HPDE6-E6E7 (cell line): ENCODE measurements around the gene SPDEF.

ENCODE experiments used
- DNase-seq: peaks from one replicate; pipeline ENCODE4 v3.0.0; 2011; ENCODE audit warnings: missing footprints; ENCODE audit errors: extremely low spot score

Gene SPDEF

DNA sequence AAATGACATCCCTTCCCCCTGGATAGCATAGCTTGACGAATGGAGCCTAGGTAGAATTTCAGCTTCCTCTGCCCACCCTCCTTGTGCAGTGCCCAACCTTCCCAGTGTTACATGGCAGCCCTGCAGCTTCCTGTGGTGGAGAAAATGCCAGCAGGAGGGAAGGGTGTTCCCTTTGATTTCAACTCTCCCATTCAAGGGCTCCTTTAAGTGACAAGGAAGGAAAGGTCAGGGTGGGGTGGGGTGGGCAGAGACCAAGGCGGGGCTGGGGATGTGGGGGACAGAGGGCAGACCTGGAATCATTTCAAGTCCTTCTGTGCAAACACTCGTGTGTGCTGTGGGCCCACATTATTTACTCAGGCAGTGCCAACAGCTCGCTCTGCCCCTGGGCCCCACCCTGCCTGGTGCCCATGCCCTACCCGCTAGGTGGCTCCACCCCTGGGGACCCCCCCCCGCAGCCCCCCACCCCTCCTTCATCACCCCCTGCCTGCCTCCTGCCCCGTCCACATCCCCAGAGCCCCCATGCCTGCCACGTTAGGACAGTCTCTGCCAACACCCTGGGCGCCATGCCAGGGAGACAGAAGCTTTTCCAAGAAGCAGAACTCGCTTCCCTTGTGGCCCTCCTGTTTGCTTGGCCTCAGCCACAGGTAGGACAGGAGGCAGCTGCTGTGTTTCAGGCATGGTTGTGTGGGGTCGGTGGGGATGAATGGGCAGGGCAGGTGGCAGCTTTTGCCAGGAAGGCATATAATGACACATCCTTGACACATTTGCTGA is 9.4 kb downstream of the SPDEF start:
- DNase-seq: no peak

DNA sequence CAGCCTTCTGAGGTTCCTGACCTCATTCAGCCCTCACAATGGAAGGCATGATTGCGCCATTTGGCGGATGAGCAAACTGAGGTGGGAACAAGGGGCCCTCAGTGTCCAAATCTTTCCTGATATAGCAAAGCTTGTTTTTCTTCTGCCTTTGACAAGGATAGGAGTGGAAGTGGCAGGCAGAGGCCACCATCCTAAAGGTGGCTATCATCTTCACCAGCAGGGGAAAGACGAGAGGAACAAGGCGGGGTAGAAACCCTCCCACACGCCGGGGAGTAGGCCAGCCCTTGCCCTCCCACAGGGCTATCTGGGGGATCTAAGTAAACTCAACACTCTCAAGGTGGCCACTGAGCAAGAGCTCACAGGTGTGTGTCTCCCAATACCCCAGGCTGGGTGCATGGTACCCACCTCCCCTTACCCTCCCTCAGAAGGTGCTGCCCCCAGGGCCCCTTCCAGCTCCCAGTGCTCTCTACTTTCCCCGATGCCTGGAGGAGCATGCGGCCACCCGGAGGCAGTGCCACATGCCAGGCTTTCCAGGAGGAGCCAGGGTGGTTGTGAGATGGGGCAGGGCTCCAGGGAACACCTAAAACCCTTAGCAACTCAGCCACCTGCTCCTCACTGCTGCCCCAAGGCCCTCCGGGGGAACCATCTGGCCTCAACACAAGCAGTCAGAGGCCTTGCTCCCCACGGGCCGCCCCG is 11.2 kb downstream of the SPDEF start:
- DNase-seq: no peak

DNA sequence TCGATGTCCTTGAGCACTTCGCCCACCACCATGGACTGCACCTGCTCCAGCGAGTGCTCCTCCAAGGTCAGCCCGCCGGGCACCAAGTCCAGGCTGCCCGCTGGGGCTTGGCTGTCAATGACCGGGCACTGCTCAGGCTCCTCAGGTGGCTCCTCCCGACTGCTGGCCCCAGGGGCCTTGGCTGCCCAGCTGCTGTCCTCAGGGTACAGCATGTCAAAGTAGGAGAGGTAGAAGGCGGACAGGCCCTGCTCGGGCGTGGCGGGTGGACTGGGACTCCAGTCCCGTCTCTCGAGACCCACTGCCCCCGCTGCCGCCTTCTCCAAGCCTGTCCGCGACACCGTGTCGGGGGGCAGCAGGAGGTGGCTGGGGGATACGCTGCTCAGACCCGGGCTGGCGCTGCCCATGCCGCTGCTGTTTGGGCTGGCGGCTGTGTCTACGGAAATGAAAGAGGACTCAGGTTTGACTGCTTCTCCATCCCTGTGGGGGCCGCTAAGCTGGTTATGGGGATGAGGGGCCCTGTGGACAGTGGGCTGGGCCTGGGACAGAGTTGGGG is 12.0 kb downstream of the SPDEF start:
- DNase-seq: no peak

DNA sequence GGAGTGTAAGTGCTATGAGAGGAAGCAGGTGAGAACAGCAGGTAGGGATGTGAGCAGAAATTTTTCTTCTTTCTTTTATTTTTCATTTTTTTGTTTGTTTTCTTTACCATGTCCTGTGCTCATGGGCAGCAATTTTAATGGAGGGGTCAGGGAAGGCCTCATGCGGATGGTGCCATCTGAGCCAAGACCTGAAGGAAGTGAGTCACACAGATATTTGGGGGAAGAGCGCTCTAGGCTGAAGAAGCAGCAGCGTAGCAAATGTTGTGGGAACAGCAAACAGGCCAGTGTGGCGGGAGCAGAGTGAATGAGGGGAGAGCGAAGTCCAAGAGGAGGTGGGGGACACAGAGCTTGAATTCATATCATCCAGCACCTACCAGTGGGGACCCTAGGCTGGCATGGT is 12.7 kb downstream of the SPDEF start:
- no peak for DNase-seq

DNA sequence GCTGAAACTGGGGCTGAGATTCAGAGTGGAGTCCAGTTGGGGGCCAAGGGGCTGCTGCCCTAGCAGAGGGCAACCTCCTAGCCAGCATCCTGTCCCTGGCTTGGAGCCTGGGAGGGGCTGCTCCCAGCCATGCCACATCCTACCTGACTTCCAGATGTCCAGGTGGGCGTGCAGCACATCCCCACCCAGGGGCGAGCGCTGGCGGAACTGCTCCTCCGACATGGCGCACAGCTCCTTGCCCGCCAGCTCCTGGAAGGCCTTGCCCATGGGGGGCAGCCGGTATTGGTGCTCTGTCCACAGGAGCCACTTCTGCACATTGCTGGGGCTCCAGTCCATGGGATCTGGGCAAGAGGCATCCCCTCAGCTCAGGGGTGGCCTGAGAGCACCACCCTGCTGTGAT is 15.3 kb downstream of the SPDEF start:
- DNase-seq: no peak

DNA sequence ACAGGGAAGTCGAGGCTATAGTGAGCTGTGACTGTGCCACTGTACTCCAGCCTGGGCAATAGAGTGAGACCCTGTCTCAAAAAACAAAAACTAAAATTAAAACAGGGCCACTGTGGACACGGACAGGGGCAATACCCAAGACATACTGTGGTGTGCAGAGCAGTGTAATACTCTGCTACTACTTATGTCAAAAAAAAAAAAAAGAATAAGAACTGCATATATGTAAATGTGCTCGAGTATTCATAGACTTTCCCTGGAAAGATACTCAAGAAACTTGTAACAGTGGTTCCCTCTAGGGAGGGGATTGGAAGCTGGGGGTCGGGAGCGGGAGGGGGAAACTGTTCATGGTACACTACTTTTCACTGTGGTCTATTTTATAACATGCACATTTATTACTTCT is 15.9 kb downstream of the SPDEF start:
- DNase-seq: no peak

DNA sequence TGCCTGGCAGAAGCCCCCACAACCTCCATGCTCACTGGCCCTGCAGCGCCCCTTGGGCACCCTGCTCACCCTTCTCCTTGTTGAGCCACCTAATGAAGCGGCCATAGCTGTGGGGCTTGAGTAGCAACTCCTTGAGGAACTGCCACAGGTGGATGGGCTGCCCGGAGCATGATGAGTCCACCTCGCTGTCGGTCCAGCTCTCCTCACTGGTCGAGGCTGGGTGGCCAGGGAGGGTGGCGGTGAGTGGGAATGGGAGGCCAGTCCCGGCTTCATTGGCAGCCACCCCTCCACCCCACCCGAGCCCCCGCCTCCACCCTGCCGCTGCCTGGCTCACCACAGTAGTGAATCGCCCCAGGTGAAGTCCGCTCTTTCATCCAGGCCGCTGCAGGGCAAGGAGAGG is 16.9 kb downstream of the SPDEF start:
- no peak for DNase-seq

DNA sequence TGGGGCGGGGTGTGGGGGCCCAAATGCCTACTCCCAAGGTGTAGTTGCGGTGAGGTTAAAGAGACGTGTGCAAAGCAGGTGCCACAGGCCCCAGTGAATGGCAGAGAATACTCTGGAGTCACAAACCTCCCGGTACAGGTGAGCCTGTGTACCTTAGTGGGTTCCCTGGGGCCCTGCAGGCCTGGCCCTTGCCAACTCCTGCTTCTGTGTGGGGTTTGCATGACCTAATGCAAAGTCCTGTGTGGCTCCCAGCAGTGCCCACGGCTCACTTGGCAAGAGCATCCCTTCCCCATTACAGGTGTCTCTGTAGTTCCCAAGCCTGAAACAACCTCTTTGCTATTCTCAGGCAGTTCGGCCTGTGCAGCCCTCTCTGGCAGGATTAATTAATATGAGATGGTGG is 17.5 kb downstream of the SPDEF start:
- DNase-seq: no peak

DNA sequence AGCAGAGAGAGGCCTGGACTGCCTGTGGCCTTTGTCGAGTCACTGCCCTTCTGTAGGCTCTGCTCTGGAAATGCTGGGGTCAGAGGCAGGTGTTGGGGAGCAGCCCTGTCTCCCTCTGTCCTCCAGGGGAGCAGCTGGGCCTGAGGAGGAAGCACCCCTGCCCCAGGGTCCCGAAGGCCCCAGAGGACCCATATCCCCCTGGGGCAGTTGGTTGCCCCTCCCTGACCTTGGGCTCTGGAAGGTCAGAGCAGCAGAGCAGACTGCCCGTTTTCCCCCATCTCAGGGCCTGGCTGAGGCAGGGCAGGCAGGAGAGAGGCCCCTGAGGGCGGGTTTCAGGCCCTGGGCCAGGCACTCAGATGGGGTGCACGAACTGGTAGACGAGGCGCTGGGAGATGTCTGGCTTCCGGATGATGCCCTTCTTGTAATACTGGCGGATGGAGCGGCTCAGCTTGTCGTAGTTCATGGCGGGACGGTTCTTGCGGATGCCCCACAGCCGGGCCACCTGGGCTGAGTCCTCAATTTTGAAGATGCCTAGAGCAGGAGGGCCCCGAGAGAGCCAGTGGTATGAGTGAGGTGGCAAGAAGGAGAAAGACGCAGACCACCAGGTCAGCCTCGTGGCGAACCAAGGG is 18.1 kb downstream of the SPDEF start:
- no peak for DNase-seq

DNA sequence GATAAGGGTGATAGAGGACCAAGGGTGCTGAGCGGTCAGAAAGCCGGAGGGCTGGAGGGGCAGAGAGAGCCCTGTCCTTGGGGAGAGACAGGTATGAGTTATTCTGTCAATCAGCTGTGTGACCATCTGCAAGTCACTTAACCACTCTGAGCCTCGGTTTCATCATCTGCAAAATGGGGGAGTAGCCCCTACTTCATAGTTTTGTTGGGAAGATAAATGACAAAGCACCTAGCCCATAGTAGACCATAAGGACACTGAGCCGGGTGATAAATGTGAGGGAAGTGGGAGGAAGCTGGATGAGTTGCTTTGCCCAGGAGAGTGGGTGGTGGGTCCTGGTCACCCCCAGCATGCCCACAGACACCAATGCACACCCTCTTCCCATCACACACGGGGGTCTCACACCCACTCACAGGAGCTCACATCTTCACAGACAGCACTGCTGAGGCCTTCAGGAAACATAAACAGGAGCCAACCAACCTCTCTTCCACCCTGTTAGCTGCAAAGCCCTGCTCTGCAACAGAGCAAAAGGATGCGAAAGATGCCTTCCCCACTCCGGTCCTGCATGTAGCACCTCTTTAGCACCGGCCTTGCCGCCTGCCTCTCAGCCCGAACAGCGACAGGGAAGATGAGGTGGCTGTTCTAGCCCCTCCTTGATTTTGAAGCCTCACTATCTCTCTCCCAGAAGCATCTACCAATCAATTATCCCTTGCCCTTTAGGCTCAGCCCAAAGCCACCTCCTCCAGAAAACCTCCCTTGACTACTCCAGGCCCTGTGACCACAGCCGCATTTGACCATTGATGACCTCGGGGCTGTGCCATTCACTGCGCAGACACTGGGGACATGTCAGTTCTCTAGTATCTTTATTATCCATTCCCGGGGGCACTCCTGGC is 18.9 kb downstream of the SPDEF start:
- no peak for DNase-seq

DNA sequence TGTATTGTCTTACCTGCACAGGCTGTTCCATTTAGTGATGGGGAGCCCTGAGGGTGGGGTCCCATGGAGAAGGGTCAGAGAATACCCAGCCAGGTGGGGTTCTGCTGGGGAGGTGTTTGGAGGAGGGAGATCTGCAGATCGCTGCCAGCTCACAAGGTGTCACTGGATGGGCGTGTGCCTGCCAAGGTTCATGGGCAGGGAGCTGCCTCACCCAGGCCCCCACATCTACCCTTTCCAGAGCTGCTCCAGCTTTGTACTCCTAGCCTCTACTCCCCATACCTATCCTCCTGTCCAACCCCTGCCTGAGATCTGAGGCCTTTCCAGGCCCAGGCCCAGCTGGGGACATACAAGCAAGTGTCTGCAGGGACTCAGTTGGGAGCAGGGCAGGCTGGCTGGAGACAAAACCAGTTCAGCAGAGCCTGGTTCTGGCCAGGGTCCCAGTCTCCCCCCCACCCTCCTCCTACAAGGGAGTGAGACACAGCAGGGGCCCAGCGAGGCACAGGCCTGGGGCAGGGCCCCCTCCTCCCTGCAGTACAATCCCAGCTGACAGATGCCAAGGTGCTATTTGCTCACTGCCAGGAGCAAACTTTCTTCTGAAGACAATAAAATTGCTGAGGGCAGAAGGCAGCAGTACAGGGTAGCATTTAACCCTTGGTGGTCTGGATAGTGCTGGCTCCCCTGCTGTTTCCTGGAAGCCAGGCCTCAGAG is 19.7 kb downstream of the SPDEF start:
- no peak for DNase-seq

DNA sequence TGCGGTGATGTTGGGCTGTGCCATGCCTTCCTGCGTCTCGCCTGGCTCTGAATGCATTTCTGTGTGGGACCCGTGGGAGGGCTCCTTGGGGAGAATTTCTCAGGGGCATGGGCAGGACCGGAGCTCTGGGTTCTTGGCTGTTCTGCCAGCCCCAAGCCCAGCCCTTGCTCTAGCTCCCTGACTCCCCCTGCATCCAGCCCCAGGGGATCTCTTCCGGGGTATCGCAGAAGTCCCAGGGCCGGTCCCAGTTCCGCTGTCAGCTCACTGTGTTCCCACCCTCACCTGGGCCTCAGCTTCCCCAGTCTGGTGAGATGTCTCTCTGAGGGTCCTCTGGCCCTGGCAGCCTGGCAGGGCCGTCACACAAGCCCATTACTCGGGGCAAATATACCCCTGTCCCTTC is 20.5 kb downstream of the SPDEF start:
- no peak for DNase-seq

DNA sequence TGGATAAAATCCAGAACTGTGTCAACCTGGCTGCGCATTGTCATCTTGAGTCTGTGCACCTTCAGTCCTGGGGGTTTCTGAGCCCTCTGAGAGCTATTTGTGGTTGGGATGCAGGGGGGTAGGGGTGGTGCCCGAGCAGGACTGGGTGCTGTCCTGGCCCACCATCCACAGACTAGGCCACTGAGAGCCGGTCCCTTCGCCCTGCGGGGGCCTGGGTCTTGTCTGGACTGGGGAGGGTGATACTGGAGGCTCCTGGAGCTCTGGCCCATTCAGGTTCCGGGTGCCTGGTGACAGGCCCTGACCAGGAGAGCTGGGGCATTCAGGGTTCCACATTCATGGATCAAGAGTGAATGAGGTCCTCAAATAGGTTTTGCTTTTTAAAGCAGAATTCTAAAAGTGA is 20.9 kb downstream of the SPDEF start:
- DNase-seq: no peak

DNA sequence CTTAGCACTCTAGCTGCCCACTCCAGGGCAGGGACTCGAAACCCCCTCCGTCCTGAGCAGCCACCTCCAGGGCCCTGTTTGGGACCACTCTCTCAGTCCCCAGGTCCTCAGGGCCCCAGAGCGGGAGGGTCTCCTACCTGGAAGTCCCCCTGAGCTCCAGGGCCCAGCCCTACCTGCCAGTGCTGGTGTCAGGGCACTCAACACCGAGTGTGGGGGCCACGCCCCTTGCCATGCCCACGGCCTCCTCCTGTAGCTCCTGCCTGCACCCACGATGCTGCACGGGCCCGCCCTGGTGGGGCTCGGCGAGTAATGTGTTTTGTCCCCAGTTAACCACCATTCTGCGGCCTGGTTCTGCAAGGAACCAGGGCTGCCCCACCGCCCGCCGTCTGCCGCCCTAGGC is 21.5 kb downstream of the SPDEF start:
- no peak for DNase-seq

DNA sequence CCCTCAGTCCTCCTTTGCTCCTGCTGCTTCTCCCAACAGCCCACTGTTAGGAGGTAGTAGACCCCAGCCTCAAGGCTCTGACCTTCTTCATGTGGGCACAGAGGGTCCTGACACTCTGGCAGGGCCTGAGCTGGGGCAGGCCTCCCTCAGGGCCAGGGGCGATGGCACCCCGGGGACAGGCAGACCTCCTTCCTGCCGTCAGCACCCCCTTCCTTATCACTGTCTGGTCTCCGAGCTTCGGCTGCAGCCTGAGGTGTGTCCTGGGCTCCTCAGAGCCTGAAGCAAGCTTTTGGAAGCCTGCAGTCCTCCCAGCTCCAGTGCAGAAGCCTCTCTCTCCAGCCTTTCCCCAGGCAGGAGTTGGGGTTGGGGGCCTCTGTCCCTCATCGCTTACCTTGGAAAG is 22.0 kb downstream of the SPDEF start:
- DNase-seq: no peak

DNA sequence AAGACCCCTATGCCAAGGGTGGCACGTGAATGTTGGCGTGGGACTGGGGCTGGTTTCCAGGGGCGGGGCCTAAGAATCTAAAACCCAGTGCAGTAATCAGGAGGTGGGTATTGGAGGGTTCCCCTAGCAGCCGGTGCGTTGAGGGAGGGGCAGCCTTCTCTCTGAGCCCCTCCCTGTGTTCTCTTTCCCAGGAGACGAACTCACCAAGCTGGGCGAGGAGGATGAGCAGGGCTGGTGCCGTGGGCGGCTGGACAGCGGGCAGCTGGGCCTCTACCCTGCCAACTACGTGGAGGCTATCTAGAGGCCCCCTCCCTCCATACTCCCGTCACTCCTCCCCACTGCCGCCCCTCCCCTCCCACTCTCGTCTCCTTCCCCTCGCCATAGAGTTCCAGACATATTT is 23.9 kb downstream of the SPDEF start:
- no peak for DNase-seq

DNA sequence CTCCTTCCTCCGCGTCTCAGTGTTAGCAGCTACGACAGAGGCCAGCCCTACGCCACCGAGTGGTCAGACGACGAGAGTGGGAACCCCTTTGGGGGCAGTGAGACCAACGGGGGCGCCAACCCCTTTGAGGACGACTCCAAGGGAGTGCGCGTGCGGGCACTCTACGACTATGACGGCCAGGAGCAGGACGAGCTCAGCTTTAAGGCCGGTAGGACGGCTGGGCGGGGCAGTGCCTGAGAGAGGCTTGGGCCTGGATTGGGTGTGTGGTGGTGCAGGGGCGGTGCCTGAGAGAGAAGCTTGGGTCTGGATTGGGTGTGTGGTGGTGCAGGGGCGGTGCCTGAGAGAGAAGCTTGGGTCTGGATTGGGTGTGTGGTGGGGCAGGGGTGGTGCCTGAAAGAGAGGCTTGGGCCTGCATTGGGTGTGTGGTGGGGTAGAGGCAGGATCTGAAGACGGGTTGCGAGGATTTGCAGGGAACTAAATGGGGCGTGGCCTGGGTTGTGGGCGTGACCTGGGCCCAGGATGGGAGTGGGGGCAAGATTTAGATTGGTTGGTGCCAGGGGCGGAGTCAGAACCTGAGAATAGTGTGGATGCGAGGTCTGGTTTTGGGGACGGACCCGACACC is 24.4 kb downstream of the SPDEF start:
- DNase-seq: no peak

DNA sequence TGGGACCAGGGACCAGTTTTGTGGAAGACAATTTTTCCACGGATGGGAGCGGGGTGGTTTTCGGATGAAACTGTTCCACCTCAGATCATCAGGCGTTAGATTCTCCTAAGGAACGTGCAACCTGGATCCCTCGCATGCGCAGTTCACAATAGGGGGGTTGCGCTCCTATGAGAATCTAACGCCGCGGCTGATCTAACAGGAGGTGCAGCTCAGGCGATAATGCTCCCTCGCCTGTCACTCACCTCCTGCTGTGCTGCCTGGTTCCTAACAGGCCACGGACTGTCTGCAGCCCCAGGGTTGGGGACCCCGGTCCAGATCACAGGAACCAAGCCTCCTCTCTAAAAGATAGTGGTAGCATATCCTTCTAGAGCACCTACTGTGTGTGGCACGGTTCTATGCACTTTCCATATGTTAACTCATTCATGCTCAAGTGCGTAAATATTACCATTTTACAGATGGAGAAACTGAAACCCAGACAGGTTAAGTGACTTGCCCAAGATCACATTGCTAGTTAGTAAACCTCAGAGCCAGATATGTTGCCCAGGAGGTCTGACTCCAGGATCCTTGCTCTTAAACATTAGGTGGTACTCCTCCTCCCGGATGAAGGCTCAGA is 25.3 kb downstream of the SPDEF start:
- no peak for DNase-seq

DNA sequence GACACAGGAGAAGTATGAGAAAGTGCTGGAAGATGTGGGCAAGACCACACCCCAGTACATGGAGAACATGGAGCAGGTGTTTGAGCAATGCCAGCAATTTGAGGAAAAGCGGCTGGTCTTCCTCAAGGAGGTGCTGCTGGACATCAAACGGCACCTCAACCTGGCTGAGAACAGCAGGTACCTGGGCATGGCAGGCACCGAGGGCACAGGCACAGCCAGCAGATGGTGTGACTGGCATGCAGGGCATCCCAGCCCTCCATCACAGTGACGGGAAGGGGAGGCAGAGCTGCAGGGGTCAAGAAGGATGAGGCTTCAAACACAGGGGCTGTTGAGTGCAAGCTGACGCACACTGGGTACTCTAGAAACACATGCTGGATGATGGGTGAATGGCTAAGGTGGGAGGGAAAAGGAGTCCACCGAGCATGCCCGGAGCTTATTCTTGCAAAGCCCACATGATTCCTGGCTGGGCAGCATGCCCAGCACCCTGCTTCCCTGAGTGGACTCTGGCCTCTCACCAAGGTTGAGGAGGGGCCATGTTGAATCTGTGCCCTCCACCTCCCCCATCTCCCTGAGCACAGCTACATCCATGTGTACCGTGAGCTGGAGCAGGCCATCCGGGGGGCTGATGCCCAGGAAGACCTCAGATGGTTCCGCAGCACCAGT is 26.3 kb downstream of the SPDEF start:
- DNase-seq: no peak
